GM06990 (cell line): ENCODE measurements around the gene LOXL4.

Experiments used
- DNase-seq: peaks from one replicate; pipeline ENCODE4 v3.0.0-alpha.2; 2011; ENCODE audit not compliant: insufficient read length; ENCODE audit errors: extremely low read depth
- H3K27me3 ChIP-seq: replicated peaks from 2 replicates; pipeline ENCODE4 v1.6.0; 2011; ENCODE audit warnings: low read length; ENCODE audit not compliant: control insufficient read depth, insufficient read depth
- H3K36me3 ChIP-seq: 2 replicates; pipeline ENCODE4 v1.5.1; 2011; ENCODE audit warnings: low read length; ENCODE audit not compliant: control insufficient read depth, insufficient read depth
- H3K4me3 ChIP-seq: replicated peaks from 2 replicates; pipeline ENCODE4 v1.5.1; 2011; ENCODE audit warnings: low read depth, mild to moderate bottlenecking, control low read depth, low read length
- CTCF ChIP-seq: IDR thresholded peaks from 2 replicates; pipeline ENCODE4 v1.5.1; 2011; ENCODE audit warnings: low read length, control low read depth, mild to moderate bottlenecking, inconsistent platforms; ENCODE audit not compliant: insufficient read depth, poor library complexity, severe bottlenecking

LOXL4 gene

GRCh38 chr10:98223874-98224273, 44.1 kb downstream of the LOXL4 start:
- no peak overlapping the region for H3K4me3 ChIP-seq
- no peak for DNase-seq
- TF ChIP-seq CTCF: no peak
- no peaks in the 10 kb centered on the region for H3K36me3 ChIP-seq
- H3K27me3 ChIP-seq: no peaks in the 10 kb centered on the region

GRCh38 chr10:98217801-98218200, 50.2 kb downstream of the LOXL4 start:
- no peaks in the 10 kb centered on the region for H3K36me3 ChIP-seq
- no peak overlapping the region for H3K4me3 ChIP-seq
- no peak for DNase-seq
- H3K27me3 ChIP-seq: no peaks in the 10 kb centered on the region
- TF ChIP-seq CTCF: no peak

- H3K36me3 ChIP-seq: no peaks in the 10 kb centered on the region; the same call in 1 of the 2 replicates
- no peak overlapping the region for H3K4me3 ChIP-seq
- DNase-seq: no peak
- TF ChIP-seq CTCF: no peak
- H3K27me3 ChIP-seq: no peaks in the 10 kb centered on the region
Measured at GRCh38 chr10:98215373-98215772, 52.6 kb downstream of the LOXL4 start.

- no peak overlapping the region for H3K4me3 ChIP-seq
- no peaks in the 10 kb centered on the region for H3K27me3 ChIP-seq
- no peak for DNase-seq
- no peak for TF ChIP-seq CTCF
- peaks cover 2% of the 10 kb centered on the region for H3K36me3 ChIP-seq
Measured at GRCh38 chr10:98213740-98214139, 54.3 kb downstream of the LOXL4 start.

- peaks cover 2% of the 10 kb centered on the region for H3K36me3 ChIP-seq
- no peaks in the 10 kb centered on the region for H3K27me3 ChIP-seq
- DNase-seq: no peak
- no peak for TF ChIP-seq CTCF
- no peak overlapping the region for H3K4me3 ChIP-seq
Measured at GRCh38 chr10:98212196-98212595, 55.8 kb downstream of the LOXL4 start.

GRCh38 chr10:98209441-98209840, 58.6 kb downstream of the LOXL4 start:
- H3K27me3 ChIP-seq: no peaks in the 10 kb centered on the region
- TF ChIP-seq CTCF: no peak
- no peak for DNase-seq
- H3K4me3 ChIP-seq: no peak overlapping the region
- H3K36me3 ChIP-seq: peaks cover 2% of the 10 kb centered on the region
